NCI-H774 (cell line): ENCODE measurements around the gene PKN1.
"Not testable (repeated sequence)": the region's sequence is repeated elsewhere in the genome, so short reads cannot be mapped to it uniquely, and the experiment has no call there.

Source experiments
- DNase-seq: peaks from one replicate; lab custom pipeline; 2025; lab: John Stamatoyannopoulos, UW

Gene PKN1

GRCh38 chr19:14432791-14433553, at the start of gene PKN1:
PKN1 (plus strand) TSS chr19:14433306; CDS start chr19:14433522, 216 bp downstream.
- peak; percentile 68 for DNase-seq

- no peak for DNase-seq
Observed at GRCh38 chr19:14383661-14384555, 49.2 kb upstream of the PKN1 start.

GRCh38 chr19:14385492-14385891, 47.6 kb upstream of the PKN1 start:
- DNase-seq = no peak

- DNase-seq = no peak
Observed at GRCh38 chr19:14390548-14390947, 42.6 kb upstream of the PKN1 start.

- DNase-seq = no peak
Observed at GRCh38 chr19:14391156-14391821, 41.8 kb upstream of the PKN1 start.

GRCh38 chr19:14393329-14393728, 39.8 kb upstream of the PKN1 start:
- no peak for DNase-seq

GRCh38 chr19:14394167-14394566, 38.9 kb upstream of the PKN1 start:
- DNase-seq = no peak

- no peak for DNase-seq
Observed at GRCh38 chr19:14395262-14395661, 37.8 kb upstream of the PKN1 start.

- DNase-seq = no peak
Observed at GRCh38 chr19:14395710-14396336, 37.3 kb upstream of the PKN1 start.

- DNase-seq = not testable (repeated sequence)
Observed at GRCh38 chr19:14396730-14397129, 36.4 kb upstream of the PKN1 start.

GRCh38 chr19:14397168-14397567, 35.9 kb upstream of the PKN1 start:
- not testable (repeated sequence) for DNase-seq

GRCh38 chr19:14400951-14401431, 32.1 kb upstream of the PKN1 start:
- DNase-seq = no peak

- DNase-seq = no peak
Observed at GRCh38 chr19:14401468-14402195, 31.5 kb upstream of the PKN1 start.

GRCh38 chr19:14402332-14403144, 30.6 kb upstream of the PKN1 start:
- DNase-seq = no peak

GRCh38 chr19:14403145-14403930, 29.8 kb upstream of the PKN1 start:
- not testable (repeated sequence) for DNase-seq

- DNase-seq = peak; percentile 49
Observed at GRCh38 chr19:14404312-14404711, 28.8 kb upstream of the PKN1 start.

GRCh38 chr19:14405380-14405757, 27.7 kb upstream of the PKN1 start:
- no peak for DNase-seq

- peak; percentile 89 for DNase-seq
Observed at GRCh38 chr19:14405758-14406644, 27.1 kb upstream of the PKN1 start.
